HG03442 (cell line): ENCODE results near the gene CD300E.
"Not testable (repeated sequence)": the region's sequence is repeated elsewhere in the genome, so short reads cannot be mapped to it uniquely, and the experiment has no call there.

Experiments
- ATAC-seq: cut with Tn5 transposase; IDR thresholded peaks from one replicate; pipeline ENCODE4 v1.9.1; 2021; ENCODE audit warnings: mild to moderate bottlenecking, moderate library complexity; ENCODE audit not compliant: unreplicated experiment

CD300E gene

GRCh38 chr17:74636541-74637085, 13.1 kb upstream of the CD300E start:
- not testable (repeated sequence) for ATAC-seq

- no peak for ATAC-seq
These were observed 11.9 kb upstream of the CD300E start for GRCh38 chr17:74635418-74635817.

- no peak for ATAC-seq
These were observed 9.8 kb upstream of the CD300E start for GRCh38 chr17:74633326-74633725.

GRCh38 chr17:74632617-74633016, 9.1 kb upstream of the CD300E start:
- no peak for ATAC-seq

- ATAC-seq, result no peak
These were observed 8.2 kb upstream of the CD300E start for GRCh38 chr17:74631468-74632450.

GRCh38 chr17:74630251-74630650, 6.7 kb upstream of the CD300E start:
- ATAC-seq, result not testable (repeated sequence)

GRCh38 chr17:74625661-74626060, 2.1 kb upstream of the CD300E start:
- ATAC-seq, result no peak

GRCh38 chr17:74624131-74624530, 593 bp upstream of the CD300E start:
- ATAC-seq, result no peak

- ATAC-seq, result no peak
These were observed 4.4 kb downstream of the CD300E start for GRCh38 chr17:74619077-74619673.

GRCh38 chr17:74618451-74618850, 5.1 kb downstream of the CD300E start:
- no peak for ATAC-seq

- ATAC-seq, result no peak
These were observed 6.8 kb downstream of the CD300E start for GRCh38 chr17:74616696-74617095.

- ATAC-seq, result no peak
These were observed 11.5 kb downstream of the CD300E start for GRCh38 chr17:74612046-74612445.

GRCh38 chr17:74610108-74610507, 13.4 kb downstream of the CD300E start:
- no peak for ATAC-seq

- ATAC-seq, result no peak
These were observed 15.0 kb downstream of the CD300E start for GRCh38 chr17:74608511-74608910.

GRCh38 chr17:74607221-74607620, 16.3 kb downstream of the CD300E start:
- no peak for ATAC-seq

GRCh38 chr17:74606050-74606449, 17.5 kb downstream of the CD300E start:
- no peak for ATAC-seq

GRCh38 chr17:74605361-74605760, 18.2 kb downstream of the CD300E start:
- ATAC-seq, result no peak

GRCh38 chr17:74604761-74605160, 18.8 kb downstream of the CD300E start:
- no peak for ATAC-seq

- no peak for ATAC-seq
These were observed 19.3 kb downstream of the CD300E start for GRCh38 chr17:74604200-74604599.

- no peak for ATAC-seq
These were observed 19.8 kb downstream of the CD300E start for GRCh38 chr17:74603746-74604145.

GRCh38 chr17:74603037-74603635, 20.4 kb downstream of the CD300E start:
- ATAC-seq, result no peak
